Neural progenitor cell (in vitro differentiated cells): ENCODE data around the gene OR2T8. TPM values are rescaled to one million over a fixed set of nuclear protein-coding genes. Genes with fewer than 3 reads are reported as not detected.

Experiments
- DNase-seq: peaks from one replicate; pipeline ENCODE4 v3.0.0-alpha.2; 2016; ENCODE audit warnings: low spot score
- H2AFZ ChIP-seq: fragments of 200-600 bp; sonication (generic); replicated peaks from 2 replicates; pipeline ENCODE4 v1.6.1; 2016; ENCODE audit warnings: antibody characterized with exemption
- H3F3A ChIP-seq: fragments of 200-600 bp; sonication (generic); 2 replicates; pipeline ENCODE4 v1.6.1; 2016; ENCODE audit warnings: antibody characterized with exemption, low read depth
- H3K27ac ChIP-seq: fragments of 200-600 bp; sonication (generic); 2 replicates; pipeline ENCODE4 v1.5.1; 2016; ENCODE audit warnings: mild to moderate bottlenecking
- H3K27me3 ChIP-seq: fragments of 200-600 bp; sonication (generic); 2 replicates; pipeline ENCODE4 v1.6.1; 2016; ENCODE audit warnings: mild to moderate bottlenecking, moderate library complexity
- H3K36me3 ChIP-seq: fragments of 200-600 bp; sonication (generic); 2 replicates; pipeline ENCODE4 v1.5.1; 2016
- H3K4me1 ChIP-seq: fragments of 200-600 bp; sonication (generic); 2 replicates; pipeline ENCODE4 v1.6.1; 2016; ENCODE audit warnings: mixed run types
- H3K4me2 ChIP-seq: fragments of 200-600 bp; sonication (generic); 2 replicates; pipeline ENCODE4 v1.6.1; 2016
- H3K4me3 ChIP-seq: fragments of 200-600 bp; sonication (generic); 2 replicates; pipeline ENCODE4 v1.5.1; 2016
- H3K79me2 ChIP-seq: fragments of 200-600 bp; sonication (generic); 2 replicates; pipeline ENCODE4 v1.6.1; 2016; ENCODE audit warnings: low read depth
- H3K9ac ChIP-seq: fragments of 200-600 bp; sonication (generic); 2 replicates; pipeline ENCODE4 v1.6.1; 2016
- H3K9me3 ChIP-seq: fragments of 200-600 bp; sonication (generic); 2 replicates; pipeline ENCODE4 v1.5.1; 2016; ENCODE audit warnings: low read depth
- H4K20me1 ChIP-seq: fragments of 200-600 bp; sonication (generic); 2 replicates; pipeline ENCODE4 v1.6.1; 2016; ENCODE audit warnings: low read depth
- H3K27ac Mint-ChIP-seq: 3 replicates; pipeline ENCODE4 v1.8.0; 2021; ENCODE audit warnings: mixed read lengths
- H3K27me3 Mint-ChIP-seq: 2 replicates; pipeline ENCODE4 v1.8.0; 2022; ENCODE audit warnings: low read depth, mild to moderate bottlenecking, inconsistent platforms, moderate library complexity, mixed read lengths; ENCODE audit not compliant: insufficient read depth
- H3K36me3 Mint-ChIP-seq: 3 replicates; pipeline ENCODE4 v1.8.0; 2021; ENCODE audit warnings: mixed read lengths
- H3K4me1 Mint-ChIP-seq: 3 replicates; pipeline ENCODE4 v1.8.0; 2021; ENCODE audit warnings: mixed read lengths
- H3K4me3 Mint-ChIP-seq: 3 replicates; pipeline ENCODE4 v1.8.0; 2021; ENCODE audit warnings: mild to moderate bottlenecking, moderate library complexity, mixed read lengths
- H3K9me3 Mint-ChIP-seq: 3 replicates; pipeline ENCODE4 v1.8.0; 2020; ENCODE audit warnings: mixed read lengths
- EZH2 ChIP-seq: fragments of 200-600 bp; sonication (generic); IDR thresholded peaks from 2 replicates; pipeline ENCODE4 v1.6.1; 2017; ENCODE audit warnings: antibody characterized with exemption, mild to moderate bottlenecking, moderate library complexity
- EZH2phosphoT487 ChIP-seq: fragments of 200-600 bp; sonication (generic); IDR thresholded peaks from 2 replicates; pipeline ENCODE4 v1.6.1; 2017; ENCODE audit warnings: antibody characterized with exemption
- total RNA-seq: library from RNA; depleted of rRNA; stranded (reverse); fragments of >200 nt; gene quantifications from 2 replicates; pipeline ENCODE4 v1.2.3, GENCODE V29; 2015; ENCODE audit warnings: low replicate concordance
- TF ChIP-seq, protein P1 (sequence below): fragments of 200-600 bp; sonication (generic); IDR thresholded peaks from 2 replicates; pipeline ENCODE4 v1.5.1; 2017; ENCODE audit warnings: antibody characterized with exemption, mild to moderate bottlenecking

The OR2T8 gene
- total RNA-seq, 1 donor from 2014 or later, result not detected

DNA sequence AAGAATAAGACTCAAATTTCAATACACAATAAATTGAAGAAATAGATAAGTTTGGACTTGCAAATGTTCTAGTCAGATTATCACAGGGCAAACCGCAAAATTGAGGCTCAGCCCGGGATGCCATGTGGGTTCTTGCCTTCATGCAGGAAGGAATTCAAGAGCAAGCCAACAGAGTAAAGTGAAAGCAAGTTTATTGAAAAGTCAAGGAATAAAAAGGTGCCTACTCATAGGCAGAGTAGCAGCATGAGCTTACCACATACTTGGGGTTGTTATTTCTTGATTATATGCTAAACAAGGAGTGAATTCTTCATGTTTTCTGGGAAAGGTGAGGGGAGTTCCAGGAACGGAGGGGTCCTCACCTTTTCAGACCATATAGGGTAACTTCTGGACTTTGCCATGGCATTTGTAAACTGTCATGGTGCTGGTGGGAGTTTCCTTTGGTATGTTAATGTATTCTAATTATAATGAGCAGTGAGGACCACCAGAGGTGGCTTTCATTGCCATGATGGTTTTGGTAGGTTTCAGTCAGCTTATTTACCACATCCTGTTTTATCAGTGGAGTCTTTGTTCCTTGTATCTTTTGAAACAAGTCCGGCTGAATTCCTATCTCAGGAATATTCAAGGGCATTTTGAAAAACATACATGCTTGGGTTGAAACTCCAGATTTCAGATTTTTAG, 43.0 kb downstream of the OR2T8 start:
- Histone ChIP-seq H3K4me3 (no peak overlapping the region), H3K79me2 (no peaks in the 10 kb centered on the region), H2AFZ (no peak overlapping the region), H3K9ac (no peak overlapping the region), H3K36me3 (no peaks in the 10 kb centered on the region), H3K27ac (no peak overlapping the region), H3K9me3 (peaks cover 7% of the 10 kb centered on the region), H3K4me2 (no peak overlapping the region), H3F3A (no peaks in the 10 kb centered on the region), H4K20me1 (no peaks in the 10 kb centered on the region), H3K27me3 (no peaks in the 10 kb centered on the region), H3K4me1 (no peaks in the 10 kb centered on the region)
- no peak overlapping the region for H3K4me3 Mint-ChIP-seq
- DNase-seq, result no peak
- TF ChIP-seq EZH2 (no peak), EZH2phosphoT487 (no peak)
- TF ChIP-seq, protein P1, sequence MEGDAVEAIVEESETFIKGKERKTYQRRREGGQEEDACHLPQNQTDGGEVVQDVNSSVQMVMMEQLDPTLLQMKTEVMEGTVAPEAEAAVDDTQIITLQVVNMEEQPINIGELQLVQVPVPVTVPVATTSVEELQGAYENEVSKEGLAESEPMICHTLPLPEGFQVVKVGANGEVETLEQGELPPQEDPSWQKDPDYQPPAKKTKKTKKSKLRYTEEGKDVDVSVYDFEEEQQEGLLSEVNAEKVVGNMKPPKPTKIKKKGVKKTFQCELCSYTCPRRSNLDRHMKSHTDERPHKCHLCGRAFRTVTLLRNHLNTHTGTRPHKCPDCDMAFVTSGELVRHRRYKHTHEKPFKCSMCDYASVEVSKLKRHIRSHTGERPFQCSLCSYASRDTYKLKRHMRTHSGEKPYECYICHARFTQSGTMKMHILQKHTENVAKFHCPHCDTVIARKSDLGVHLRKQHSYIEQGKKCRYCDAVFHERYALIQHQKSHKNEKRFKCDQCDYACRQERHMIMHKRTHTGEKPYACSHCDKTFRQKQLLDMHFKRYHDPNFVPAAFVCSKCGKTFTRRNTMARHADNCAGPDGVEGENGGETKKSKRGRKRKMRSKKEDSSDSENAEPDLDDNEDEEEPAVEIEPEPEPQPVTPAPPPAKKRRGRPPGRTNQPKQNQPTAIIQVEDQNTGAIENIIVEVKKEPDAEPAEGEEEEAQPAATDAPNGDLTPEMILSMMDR, result no peak
- H3K36me3 Mint-ChIP-seq, result no peaks in the 10 kb centered on the region
- H3K27me3 Mint-ChIP-seq, result no peaks in the 10 kb centered on the region
- no peak overlapping the region for H3K27ac Mint-ChIP-seq
- no peaks in the 10 kb centered on the region for H3K4me1 Mint-ChIP-seq
- H3K9me3 Mint-ChIP-seq, result peaks cover 4% of the 10 kb centered on the region

- Histone ChIP-seq H3K4me3 (no peak within 1 kb of the TSS), H3K4me2 (no peak within 1 kb of the TSS), H3K27ac (no peak within 1 kb of the TSS), H3K9ac (no peak within 1 kb of the TSS), H2AFZ (no peak within 1 kb of the TSS), H3K9me3 (peaks cover 16% of the 10 kb centered on the region), H3F3A (no peaks in the 10 kb centered on the region), H3K4me1 (no peaks in the 10 kb centered on the region), H3K36me3 (no peaks in the 10 kb centered on the region), H4K20me1 (no peaks in the 10 kb centered on the region), H3K79me2 (no peaks in the 10 kb centered on the region), H3K27me3 (no peaks in the 10 kb centered on the region)
- no peak within 1 kb of the TSS for H3K4me3 Mint-ChIP-seq
- DNase-seq, result no peak
- H3K9me3 Mint-ChIP-seq, result peaks cover 2% of the 10 kb centered on the region
- H3K27ac Mint-ChIP-seq, result no peak within 1 kb of the TSS
- no peaks in the 10 kb centered on the region for H3K4me1 Mint-ChIP-seq
- H3K36me3 Mint-ChIP-seq, result no peaks in the 10 kb centered on the region
- TF ChIP-seq EZH2 (no peak), EZH2phosphoT487 (no peak)
- TF ChIP-seq, protein P1, result no peak
- H3K27me3 Mint-ChIP-seq, result no peaks in the 10 kb centered on the region
Measured at GRCh38 chr1:247964933-247965332, 44.9 kb downstream of the OR2T8 start, which contains the start of gene OR2AK2. TSS of gene OR2AK2 (plus strand) at chr1:247965233. CDS start at chr1:247965377, 144 bp downstream.

DNA sequence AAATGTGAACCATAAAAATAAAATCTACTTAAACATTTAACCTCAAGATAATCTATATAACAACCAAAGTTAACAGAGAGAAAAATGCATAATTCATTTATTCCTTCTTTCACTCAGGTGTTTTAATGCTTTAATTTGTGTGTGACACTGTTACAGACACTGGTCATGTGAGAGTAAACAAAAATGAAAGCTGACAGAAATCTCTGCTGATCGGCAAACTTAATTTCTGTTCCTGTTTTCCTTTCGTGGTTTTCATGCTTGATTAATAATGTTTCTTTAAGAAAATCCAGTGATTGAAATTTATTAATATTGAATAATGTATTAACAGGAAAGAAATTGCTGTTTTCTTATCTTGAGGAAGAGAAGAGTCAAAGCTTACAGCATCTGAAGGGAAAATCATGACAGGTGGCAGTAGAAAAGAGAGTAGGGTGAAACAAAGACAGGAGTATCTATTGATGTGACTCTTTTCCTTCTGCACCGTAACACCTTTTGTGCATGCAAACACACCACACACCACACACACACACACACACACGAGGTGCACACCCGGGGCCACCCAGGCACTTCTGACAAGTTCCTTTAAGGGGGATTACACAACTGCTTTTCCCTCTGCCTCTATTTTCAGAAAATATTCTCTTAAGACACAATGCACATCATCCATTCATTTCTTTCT, 46.6 kb downstream of the OR2T8 start:
- Histone ChIP-seq H2AFZ (no peak overlapping the region), H3F3A (no peaks in the 10 kb centered on the region), H3K4me1 (no peaks in the 10 kb centered on the region), H3K9ac (no peak overlapping the region), H3K9me3 (peaks cover 21% of the 10 kb centered on the region), H3K36me3 (no peaks in the 10 kb centered on the region), H3K27me3 (no peaks in the 10 kb centered on the region), H3K27ac (no peak overlapping the region), H3K4me2 (no peak overlapping the region), H3K4me3 (no peak overlapping the region), H3K79me2 (no peaks in the 10 kb centered on the region), H4K20me1 (no peaks in the 10 kb centered on the region)
- TF ChIP-seq, protein P1, result no peak
- TF ChIP-seq EZH2 (no peak), EZH2phosphoT487 (no peak)
- Mint-ChIP-seq H3K36me3 (no peaks in the 10 kb centered on the region), H3K4me1 (no peaks in the 10 kb centered on the region), H3K27ac (no peak overlapping the region), H3K4me3 (no peak overlapping the region), H3K9me3 (peaks cover 2% of the 10 kb centered on the region), H3K27me3 (no peaks in the 10 kb centered on the region)
- DNase-seq, result no peak

Other genes starting within 250 kb of the OR2T8 start
- not detected in 2 replicates for gene OR13G1, start 240.5 kb upstream of the OR2T8 start, total RNA-seq
- not detected in 2 replicates for gene OR6F1, start 203.6 kb upstream of the OR2T8 start, total RNA-seq
- gene OR14K1, start 181.6 kb upstream of the OR2T8 start, total RNA-seq, result not detected in 2 replicates
- not detected in 2 replicates for gene OR14A2, start 172.1 kb upstream of the OR2T8 start, total RNA-seq
- not detected in 2 replicates for gene OR1C1, start 159.7 kb upstream of the OR2T8 start, total RNA-seq
- gene OR14A16, start 96.1 kb upstream of the OR2T8 start, total RNA-seq, result not detected in 2 replicates
- gene OR11L1, start 78.4 kb upstream of the OR2T8 start, total RNA-seq, result not detected in 2 replicates
- 0.09 and 0.26 TPM in 2 replicates for gene TRIM58, start 63.1 kb upstream of the OR2T8 start, total RNA-seq
- gene OR2W3, start 24.7 kb upstream of the OR2T8 start, total RNA-seq, result not detected in 2 replicates
- not detected in 2 replicates for gene OR2AJ1, start 4.6 kb downstream of the OR2T8 start, total RNA-seq
- gene OR2L8, start 28.6 kb downstream of the OR2T8 start, total RNA-seq, result not detected in 2 replicates
- not detected in 2 replicates for gene OR2AK2, start 45.0 kb downstream of the OR2T8 start, total RNA-seq
- not detected in 2 replicates for gene OR2L5, start 93.4 kb downstream of the OR2T8 start, total RNA-seq
- gene OR2L2, start 109.8 kb downstream of the OR2T8 start, total RNA-seq, result not detected in 2 replicates
- gene OR2L3, start 126.6 kb downstream of the OR2T8 start, total RNA-seq, result not detected in 2 replicates
- gene OR2L13, start 174.9 kb downstream of the OR2T8 start, total RNA-seq, result not detected in 2 replicates
- gene OR2M5, start 224.9 kb downstream of the OR2T8 start, total RNA-seq, result not detected in 2 replicates